Measurements from ENCODE around the gene TAOK1.

The TAOK1 gene

DNA sequence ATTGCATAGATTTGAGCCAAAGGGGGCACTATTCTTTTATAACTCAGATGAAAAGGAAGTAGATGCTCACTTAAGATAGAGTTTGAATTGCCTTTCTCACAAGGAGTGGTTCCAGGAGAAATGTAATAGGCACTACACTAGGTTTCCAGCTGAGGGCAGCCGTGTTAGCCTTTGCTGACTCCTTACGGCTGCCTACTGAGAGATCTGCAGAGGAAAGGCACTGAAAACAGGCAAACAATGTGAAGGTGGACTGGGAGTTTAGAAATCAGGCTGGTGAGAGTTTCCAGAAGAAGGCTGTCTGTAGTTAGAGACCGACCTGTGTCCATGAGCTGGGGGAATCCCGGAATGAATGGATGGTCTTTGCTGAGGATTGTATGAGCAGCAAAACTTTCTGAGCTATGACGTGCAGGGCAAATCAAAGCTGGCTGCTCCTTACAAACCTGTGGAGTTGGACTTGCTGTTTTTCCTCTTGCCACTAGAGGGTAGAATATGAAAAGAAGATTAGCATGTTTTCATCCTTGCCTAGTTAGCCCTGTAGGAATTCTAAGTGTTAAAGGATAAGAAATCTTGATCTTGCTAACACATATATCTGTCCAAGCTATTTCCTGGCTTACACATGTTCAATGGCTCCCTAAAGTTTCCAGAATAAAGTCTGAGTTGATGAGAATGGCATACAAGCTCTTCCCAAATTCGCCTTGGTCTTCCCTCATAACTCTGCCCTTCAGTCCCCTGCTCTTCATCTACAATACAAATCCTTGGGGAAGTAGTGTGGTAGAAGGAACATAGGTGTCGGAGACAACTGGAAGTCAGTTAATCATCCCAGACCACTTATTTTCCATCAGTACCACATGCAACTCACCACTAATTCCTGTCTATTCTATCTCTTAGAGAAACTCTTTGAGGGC is 20.1 kb upstream of the TAOK1 start:
- peak overlapping the region; percentile 40 for H3K4me3 ChIP-seq (ENCODE audit: low read depth, low read length)
- DNase-seq (ENCODE audit: low read depth, low spot score) = peak; percentile 38
- TF ChIP-seq CTCF (IDR thresholded peaks at IDR 0.05; ENCODE audit: insufficient read depth, low read length, missing control alignments) = peak; percentile 79
- ChIA-PET POLR2A (interaction anchor here (1.2 kb wide), 1 partner anchor 76 kb away, joined by 4 read pairs; the partner anchor contains the start of gene NUFIP2), CTCF (interaction anchor here (0.6 to 11.0 kb wide), 88 partner anchors 9 to 723 kb away, joined by 3 to 222 read pairs (median 5); partner anchors contain the start of genes ABHD15, ANKRD13B, NUFIP2 and TAOK1)

- no peak overlapping the region; the same call in 1 of the 2 replicates for H3K4me3 ChIP-seq (ENCODE audit: low read depth, low read length)
- no peak for TF ChIP-seq CTCF (IDR thresholded peaks at IDR 0.05; ENCODE audit: insufficient read depth, low read length, missing control alignments)
- DNase-seq (ENCODE audit: low read depth, low spot score) = peak; percentile 42
- POLR2A ChIA-PET = interaction anchor here (0.6 to 1.7 kb wide), 4 partner anchors 13 to 84 kb away, joined by 3 to 6 read pairs (median 5); partner anchors contain the start of genes NUFIP2 and TAOK1
- CTCF ChIA-PET = interaction anchor here (0.6 to 10.4 kb wide), 14 partner anchors 8 to 237 kb away, joined by 3 to 152 read pairs (median 3); partner anchors contain the start of gene TP53I13
Measured at GRCh38 chr17:29376667-29377270, 13.4 kb upstream of the TAOK1 start.

DNA sequence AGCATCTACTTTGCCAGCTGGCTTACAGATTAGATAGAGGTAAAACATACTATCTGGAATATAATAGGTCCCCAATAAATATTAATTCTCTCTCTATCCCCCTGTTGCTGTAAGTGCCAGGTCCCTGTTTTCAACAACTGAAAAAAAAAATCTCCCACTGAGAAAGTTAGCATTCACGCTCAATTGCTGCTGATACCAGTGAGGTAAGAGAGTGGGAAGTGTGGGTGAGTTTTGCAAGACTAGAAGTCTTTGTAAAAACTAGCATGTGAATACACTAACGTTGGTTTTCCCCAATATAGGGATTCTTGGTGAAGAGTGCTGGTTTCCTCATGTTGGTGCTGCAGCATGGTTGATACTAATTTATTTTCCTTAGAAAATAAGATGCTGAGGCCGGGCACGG is 11.7 kb upstream of the TAOK1 start:
- DNase-seq (ENCODE audit: low read depth, low spot score) = no peak
- POLR2A ChIA-PET = no interaction called here
- CTCF ChIA-PET = interaction anchor here (10.4 kb wide), 1 partner anchor 8 kb away, joined by 89 read pairs; no protein-coding TSS in a partner anchor
- TF ChIP-seq CTCF (IDR thresholded peaks at IDR 0.05; ENCODE audit: insufficient read depth, low read length, missing control alignments) = no peak
- H3K4me3 ChIP-seq (ENCODE audit: low read depth, low read length) = no peak overlapping the region

DNA sequence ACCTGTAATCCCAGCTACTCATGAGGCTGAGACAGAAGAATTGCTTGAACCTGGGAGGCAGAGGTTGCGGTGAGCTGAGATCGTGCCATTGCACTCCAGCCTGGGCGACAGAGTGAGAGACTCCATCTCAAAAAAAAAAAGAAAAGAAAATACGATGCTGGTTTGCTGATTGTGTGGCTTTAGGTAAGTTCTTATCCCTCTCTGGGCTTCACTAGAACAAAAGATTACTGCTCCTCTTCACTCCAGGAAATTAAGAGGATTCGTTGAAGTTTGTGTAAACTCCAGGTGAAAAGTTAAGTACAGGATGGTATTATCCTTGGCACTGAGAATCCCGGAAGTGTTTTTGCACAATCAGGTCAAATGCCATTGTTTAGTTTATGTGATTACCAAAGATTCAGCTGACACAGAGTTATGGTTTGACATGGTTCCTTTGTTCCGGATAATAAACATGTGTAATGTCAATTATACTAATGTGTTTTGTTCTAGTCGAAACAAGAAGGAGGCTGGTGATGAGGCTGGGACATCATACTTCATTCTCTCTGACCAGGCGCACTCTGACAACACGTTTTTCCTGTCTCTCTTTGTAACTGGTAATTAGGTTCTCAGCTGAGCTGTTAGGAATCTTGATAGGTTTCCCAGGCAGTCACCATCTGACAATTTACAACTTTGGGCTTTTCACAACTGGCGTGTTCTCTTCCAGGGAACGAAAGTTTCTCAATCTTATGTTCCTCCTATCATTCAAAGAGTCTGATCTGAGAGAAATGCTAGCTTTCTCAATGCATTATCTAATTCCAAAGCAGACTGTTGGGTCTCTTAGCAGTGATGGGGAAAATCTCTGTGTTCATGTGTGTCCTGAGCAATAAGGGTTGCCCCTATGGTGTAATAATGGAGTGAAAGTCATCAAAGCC is 10.8 kb upstream of the TAOK1 start:
- ChIA-PET POLR2A (no interaction called here), CTCF (interaction anchor here (10.4 kb wide), 1 partner anchor 9 kb away, joined by 89 read pairs; no protein-coding TSS in a partner anchor)
- no peak overlapping the region for H3K4me3 ChIP-seq (ENCODE audit: low read depth, low read length)
- no peak for TF ChIP-seq CTCF (IDR thresholded peaks at IDR 0.05; ENCODE audit: insufficient read depth, low read length, missing control alignments)
- no peak for DNase-seq (ENCODE audit: low read depth, low spot score)

GRCh38 chr17:29383686-29384085 is 6.5 kb upstream of the TAOK1 start:
- POLR2A ChIA-PET = no interaction called here
- TF ChIP-seq CTCF (IDR thresholded peaks at IDR 0.05; ENCODE audit: insufficient read depth, low read length, missing control alignments) = no peak
- no peak for DNase-seq (ENCODE audit: low read depth, low spot score)
- CTCF ChIA-PET = interaction anchor here (10.4 kb wide), 1 partner anchor 14 kb away, joined by 89 read pairs; no protein-coding TSS in a partner anchor
- H3K4me3 ChIP-seq (ENCODE audit: low read depth, low read length) = no peak overlapping the region
